NCI-H2107 treated with DMSO at 0.1 percent for 48 hours (cell line): ENCODE measurements around the gene SMARCA2.

Experiments used
- DNase-seq: peaks from one replicate; lab custom pipeline; 2025; ENCODE audit not compliant: unreplicated experiment; lab: John Stamatoyannopoulos, UW

SMARCA2 gene

GRCh38 chr9:2086971-2087370, 71.8 kb downstream of the SMARCA2 start:
- no peak for DNase-seq

GRCh38 chr9:2087500-2088313, 72.6 kb downstream of the SMARCA2 start:
- DNase-seq, result peak; percentile 32

- no peak for DNase-seq
Measured at GRCh38 chr9:2093920-2094597, 78.9 kb downstream of the SMARCA2 start.

GRCh38 chr9:2096376-2096970, 81.3 kb downstream of the SMARCA2 start:
- DNase-seq, result no peak

- DNase-seq, result no peak
Measured at GRCh38 chr9:2106666-2107065, 91.5 kb downstream of the SMARCA2 start.

- DNase-seq, result no peak
Measured at GRCh38 chr9:2107906-2108451, 92.8 kb downstream of the SMARCA2 start.

GRCh38 chr9:2109069-2109650, 94.0 kb downstream of the SMARCA2 start:
- no peak for DNase-seq

GRCh38 chr9:2110036-2110435, 94.9 kb downstream of the SMARCA2 start:
- DNase-seq, result no peak

- DNase-seq, result no peak
Measured at GRCh38 chr9:2116073-2116472, 100.9 kb downstream of the SMARCA2 start.

- no peak for DNase-seq
Measured at GRCh38 chr9:2117527-2117926, 102.4 kb downstream of the SMARCA2 start.

GRCh38 chr9:2119566-2119965, 104.4 kb downstream of the SMARCA2 start:
- DNase-seq, result no peak

GRCh38 chr9:2120926-2121689, 106.0 kb downstream of the SMARCA2 start:
- DNase-seq, result no peak

GRCh38 chr9:2122299-2122698, 107.2 kb downstream of the SMARCA2 start:
- no peak for DNase-seq

GRCh38 chr9:2125906-2126305, 110.8 kb downstream of the SMARCA2 start:
- no peak for DNase-seq

GRCh38 chr9:2126331-2126803, 111.2 kb downstream of the SMARCA2 start:
- no peak for DNase-seq

- no peak for DNase-seq
Measured at GRCh38 chr9:2127486-2127885, 112.3 kb downstream of the SMARCA2 start.

GRCh38 chr9:2128141-2128540, 113.0 kb downstream of the SMARCA2 start:
- DNase-seq, result no peak

GRCh38 chr9:2128618-2129017, 113.5 kb downstream of the SMARCA2 start:
- DNase-seq, result no peak

- no peak for DNase-seq
Measured at GRCh38 chr9:2130941-2131340, 115.8 kb downstream of the SMARCA2 start.

GRCh38 chr9:2132484-2133082, 117.4 kb downstream of the SMARCA2 start:
- peak; percentile 35 for DNase-seq
